Fibroblast of lung (primary cell): ENCODE measurements around the gene ADD2.

Experiments
- EZH2 ChIP-seq: IDR thresholded peaks from 2 replicates; pipeline ENCODE4 v1.5.1; 2012; ENCODE audit warnings: low read length, control low read depth, mild to moderate bottlenecking; ENCODE audit errors: missing control alignments
- TF ChIP-seq, protein P1 (sequence below), 2 donors: IDR thresholded peaks in 1 of 2; conservative IDR thresholded peaks in 1 of 2; 1 replicate in 1 of 2; 2 replicates in 1 of 2; pipeline ENCODE4 v1.5.1; 2011 to 2012; ENCODE audit warnings: low read length in 2 of 2, control low read depth in 1 of 2, inconsistent platforms in 1 of 2, low read depth in 1 of 2, mild to moderate bottlenecking in 1 of 2

GRCh38 chr2:70646420-70646818 lies 121.6 kb downstream of the ADD2 start:
- TF ChIP-seq, protein P1, sequence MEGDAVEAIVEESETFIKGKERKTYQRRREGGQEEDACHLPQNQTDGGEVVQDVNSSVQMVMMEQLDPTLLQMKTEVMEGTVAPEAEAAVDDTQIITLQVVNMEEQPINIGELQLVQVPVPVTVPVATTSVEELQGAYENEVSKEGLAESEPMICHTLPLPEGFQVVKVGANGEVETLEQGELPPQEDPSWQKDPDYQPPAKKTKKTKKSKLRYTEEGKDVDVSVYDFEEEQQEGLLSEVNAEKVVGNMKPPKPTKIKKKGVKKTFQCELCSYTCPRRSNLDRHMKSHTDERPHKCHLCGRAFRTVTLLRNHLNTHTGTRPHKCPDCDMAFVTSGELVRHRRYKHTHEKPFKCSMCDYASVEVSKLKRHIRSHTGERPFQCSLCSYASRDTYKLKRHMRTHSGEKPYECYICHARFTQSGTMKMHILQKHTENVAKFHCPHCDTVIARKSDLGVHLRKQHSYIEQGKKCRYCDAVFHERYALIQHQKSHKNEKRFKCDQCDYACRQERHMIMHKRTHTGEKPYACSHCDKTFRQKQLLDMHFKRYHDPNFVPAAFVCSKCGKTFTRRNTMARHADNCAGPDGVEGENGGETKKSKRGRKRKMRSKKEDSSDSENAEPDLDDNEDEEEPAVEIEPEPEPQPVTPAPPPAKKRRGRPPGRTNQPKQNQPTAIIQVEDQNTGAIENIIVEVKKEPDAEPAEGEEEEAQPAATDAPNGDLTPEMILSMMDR (conservative IDR thresholded peaks at IDR 0.05 in 1 of 2, IDR thresholded peaks at IDR 0.05 in 1 of 2; ENCODE audit: low read depth in 1 of 2, low read length in 2 of 2): no peak
- TF ChIP-seq EZH2: no peak
